Neural cell (in vitro differentiated cells): Measurements from ENCODE around the gene EIF5. TPM values are rescaled to one million over a fixed set of nuclear protein-coding genes. Genes with fewer than 3 reads are reported as not detected.

ENCODE experiments used
- H2AFZ ChIP-seq: fragments of 200-600, 300-800 bp; sonication (generic), shearing (Covaris generic); 2 replicates; pipeline ENCODE4 v1.6.0; 2014; ENCODE audit warnings: low read depth, mild to moderate bottlenecking, antibody characterized with exemption, low read length, moderate library complexity
- H3F3A ChIP-seq: fragments of 200-600 bp; shearing (Covaris generic); 2 replicates; pipeline ENCODE4 v1.6.1; 2016; ENCODE audit warnings: mild to moderate bottlenecking, moderate library complexity, mixed read lengths, antibody characterized with exemption, low read length; ENCODE audit not compliant: insufficient read depth, poor library complexity, severe bottlenecking
- H3K27ac ChIP-seq: fragments of 200-600, 300-800 bp; sonication (generic), shearing (Covaris generic); 2 replicates; pipeline ENCODE4 v1.5.1; 2014; ENCODE audit warnings: mild to moderate bottlenecking, low read length, moderate library complexity
- H3K27me3 ChIP-seq: fragments of 300-800, 200-600 bp; sonication (generic), shearing (Covaris generic); 2 replicates; pipeline ENCODE4 v1.6.0; 2014; ENCODE audit warnings: mild to moderate bottlenecking, low read depth, low read length, moderate library complexity; ENCODE audit not compliant: insufficient read depth
- H3K36me3 ChIP-seq: fragments of 300-800, 200-600 bp; sonication (generic), shearing (Covaris generic); 2 replicates; pipeline ENCODE4 v1.5.1; 2014; ENCODE audit warnings: mild to moderate bottlenecking, antibody characterized with exemption, low read length, moderate library complexity; ENCODE audit not compliant: insufficient read depth
- H3K4me2 ChIP-seq: fragments of 300-800, 200-600 bp; sonication (generic), shearing (Covaris generic); 2 replicates; pipeline ENCODE4 v1.6.0; 2014; ENCODE audit warnings: mild to moderate bottlenecking, low read length
- H3K4me3 ChIP-seq: fragments of 300-800, 200-600 bp; sonication (generic), shearing (Covaris generic); 2 replicates; pipeline ENCODE4 v1.5.1; 2014; ENCODE audit warnings: mild to moderate bottlenecking, low read length, moderate library complexity
- H3K79me2 ChIP-seq: fragments of 200-600 bp; shearing (Covaris generic); replicated peaks from 2 replicates; pipeline ENCODE4 v1.6.0; 2014; ENCODE audit warnings: mild to moderate bottlenecking, low read length, moderate library complexity; ENCODE audit not compliant: insufficient read depth
- H3K9ac ChIP-seq: fragments of 300-800, 200-600 bp; sonication (generic), shearing (Covaris generic); 2 replicates; pipeline ENCODE4 v1.6.1; 2016; ENCODE audit warnings: mild to moderate bottlenecking, low read length, mixed read lengths
- H3K9me2 ChIP-seq: fragments of 200-600 bp; shearing (Covaris generic); 2 replicates; pipeline ENCODE4 v1.6.1; 2016; ENCODE audit warnings: mild to moderate bottlenecking, low read length, mixed read lengths; ENCODE audit not compliant: insufficient read depth
- H3K9me3 ChIP-seq: fragments of 200-600, 300-800 bp; sonication (generic), shearing (Covaris generic); 2 replicates; pipeline ENCODE4 v1.6.1; 2016; ENCODE audit warnings: mild to moderate bottlenecking, mixed run types, low read length, moderate library complexity, mixed read lengths
- H4K20me1 ChIP-seq: fragments of 200-600 bp; shearing (Covaris generic); 2 replicates; pipeline ENCODE4 v1.6.1; 2016; ENCODE audit warnings: mild to moderate bottlenecking, mixed run types; ENCODE audit not compliant: insufficient read depth
- EP300 ChIP-seq: fragments of 450-650 bp; conservative IDR thresholded peaks from 2 replicates; pipeline ENCODE4 v1.6.1; 2014; ENCODE audit warnings: antibody characterized with exemption, mild to moderate bottlenecking, moderate library complexity; ENCODE audit not compliant: poor library complexity, severe bottlenecking
- EZH2 ChIP-seq: fragments of 200-600, 300-800 bp; shearing (Covaris generic), sonication (generic); IDR thresholded peaks from 2 replicates; pipeline ENCODE4 v1.6.1; 2014; ENCODE audit warnings: antibody characterized with exemption, low read length, borderline replicate concordance, mild to moderate bottlenecking; ENCODE audit not compliant: insufficient read depth, poor library complexity, severe bottlenecking
- MXI1 ChIP-seq: fragments of 450-650 bp; conservative IDR thresholded peaks from 2 replicates; pipeline ENCODE4 v1.6.1; 2014; ENCODE audit warnings: antibody characterized with exemption, mild to moderate bottlenecking; ENCODE audit not compliant: poor library complexity, severe bottlenecking
- POLR2AphosphoS5 ChIP-seq: IDR thresholded peaks from 2 replicates; pipeline ENCODE4 v1.6.1; 2012
- RAD21 ChIP-seq: fragments of 450-650 bp; conservative IDR thresholded peaks from 2 replicates; pipeline ENCODE4 v1.6.1; 2014; ENCODE audit warnings: antibody characterized with exemption, mild to moderate bottlenecking, moderate library complexity
- SMC3 ChIP-seq: fragments of 450-650 bp; conservative IDR thresholded peaks from 2 replicates; pipeline ENCODE4 v1.6.1; 2014; ENCODE audit warnings: antibody characterized with exemption, mild to moderate bottlenecking, moderate library complexity; ENCODE audit not compliant: poor library complexity
- TAF1 ChIP-seq: IDR thresholded peaks from 2 replicates; pipeline ENCODE4 v1.6.1; 2012; ENCODE audit warnings: low read depth
- polyA plus RNA-seq: library from polyadenylated mRNA; depleted of rRNA; stranded (reverse); fragments of >200 nt; gene quantifications from 2 replicates; pipeline ENCODE4 v1.2.3, GENCODE V29; 2014
- TF ChIP-seq, protein P1 (sequence below): IDR thresholded peaks from 2 replicates; pipeline ENCODE4 v1.6.1; 2012; ENCODE audit warnings: borderline replicate concordance
- TF ChIP-seq, protein P2 (sequence below): fragments of 450-650 bp; IDR thresholded peaks from 2 replicates; pipeline ENCODE4 v1.5.1; 2014; ENCODE audit warnings: antibody characterized with exemption, mild to moderate bottlenecking, moderate library complexity; ENCODE audit not compliant: poor library complexity, severe bottlenecking

Gene EIF5
- polyA plus RNA-seq, 1 donor from 2014 or later = 188 TPM

DNA sequence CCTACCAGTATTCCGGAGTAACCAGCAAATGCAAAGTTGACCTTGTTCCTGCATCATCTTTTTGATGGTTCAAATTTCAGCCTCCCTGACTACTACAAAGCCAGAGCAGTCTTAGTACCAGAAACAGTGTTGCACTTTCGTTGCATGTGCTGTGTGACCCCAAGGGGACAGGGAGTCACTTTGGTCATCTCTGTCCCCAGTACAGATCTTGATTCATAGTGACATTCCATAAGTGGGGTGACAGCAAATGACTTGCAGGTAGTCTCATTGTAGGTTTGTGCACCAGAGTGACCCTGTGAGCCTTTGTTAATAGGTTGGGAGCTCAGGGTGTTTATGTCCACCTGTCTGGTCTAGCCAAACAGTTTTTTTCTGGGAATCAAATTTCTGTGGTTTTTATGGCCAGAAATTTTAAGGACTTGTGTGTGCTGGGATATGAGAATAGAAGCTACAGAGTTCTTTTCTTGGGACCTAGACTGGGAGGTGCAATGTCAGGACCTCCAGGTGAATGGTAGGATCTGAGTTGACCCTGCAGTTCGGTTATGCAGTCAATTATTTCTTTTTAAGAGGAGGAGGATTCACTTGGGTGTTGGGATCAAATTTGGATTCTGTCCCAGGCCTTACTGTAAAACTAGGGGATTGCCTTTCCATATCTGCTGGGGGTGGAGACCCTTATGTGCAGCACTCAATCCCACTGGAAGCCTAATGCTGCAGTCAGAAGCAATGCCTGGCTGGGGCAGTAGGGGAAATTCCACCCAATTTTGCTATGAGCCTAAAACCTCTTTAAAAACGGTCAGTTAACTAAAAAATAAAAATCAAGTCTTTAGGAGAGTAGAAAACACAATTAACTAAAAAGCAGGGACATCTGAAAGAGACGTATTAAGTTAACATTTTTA is 10.1 kb downstream of the EIF5 start:
- H3K4me2 ChIP-seq = no peak overlapping the region
- TF ChIP-seq POLR2AphosphoS5 (no peak), SMC3 (no peak)
- H3K79me2 ChIP-seq = no peaks in the 10 kb centered on the region
- no peaks in the 10 kb centered on the region for H3K27me3 ChIP-seq
- H3K36me3 ChIP-seq = peaks cover 32% of the 10 kb centered on the region
- no peak overlapping the region for H3K27ac ChIP-seq
- no peaks in the 10 kb centered on the region for H4K20me1 ChIP-seq
- no peaks in the 10 kb centered on the region for H3K9me2 ChIP-seq
- H3K9me3 ChIP-seq = no peaks in the 10 kb centered on the region
- H3F3A ChIP-seq = no peaks in the 10 kb centered on the region
- H3K9ac ChIP-seq = no peak overlapping the region
- H2AFZ ChIP-seq = no peak overlapping the region
- H3K4me3 ChIP-seq = no peak overlapping the region

DNA sequence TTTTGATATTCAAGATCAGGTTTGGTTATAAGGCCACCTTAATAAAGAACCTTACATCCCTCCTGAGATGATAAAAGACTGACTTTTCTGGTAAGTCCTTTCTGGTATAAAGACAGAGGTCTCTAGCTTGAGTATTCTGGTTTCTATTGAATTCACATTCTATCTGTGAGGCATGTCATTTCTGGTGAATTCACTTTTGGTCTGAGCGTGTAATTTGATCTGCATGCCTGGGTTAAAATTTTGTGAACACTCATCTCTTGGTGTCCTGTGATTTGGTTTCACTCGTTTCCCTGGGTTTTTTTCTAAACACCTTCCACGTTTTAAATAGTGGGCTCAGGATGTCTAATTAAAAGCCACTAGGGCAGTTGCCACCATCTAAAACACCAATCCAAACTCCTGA is 12.2 kb downstream of the EIF5 start:
- Histone ChIP-seq H3K4me3 (no peak overlapping the region), H3K4me2 (no peak overlapping the region), H3K27ac (no peak overlapping the region), H3K9me2 (no peaks in the 10 kb centered on the region), H2AFZ (no peak overlapping the region), H3K79me2 (no peaks in the 10 kb centered on the region), H3K9me3 (no peaks in the 10 kb centered on the region), H3K9ac (no peak overlapping the region), H4K20me1 (no peaks in the 10 kb centered on the region), H3K36me3 (peaks cover 17% of the 10 kb centered on the region), H3K27me3 (no peaks in the 10 kb centered on the region), H3F3A (no peaks in the 10 kb centered on the region)
- TF ChIP-seq SMC3 (no peak), EP300 (no peak), MXI1 (no peak), RAD21 (no peak), EZH2 (no peak), TAF1 (no peak), POLR2AphosphoS5 (no peak)
- TF ChIP-seq, protein P1, sequence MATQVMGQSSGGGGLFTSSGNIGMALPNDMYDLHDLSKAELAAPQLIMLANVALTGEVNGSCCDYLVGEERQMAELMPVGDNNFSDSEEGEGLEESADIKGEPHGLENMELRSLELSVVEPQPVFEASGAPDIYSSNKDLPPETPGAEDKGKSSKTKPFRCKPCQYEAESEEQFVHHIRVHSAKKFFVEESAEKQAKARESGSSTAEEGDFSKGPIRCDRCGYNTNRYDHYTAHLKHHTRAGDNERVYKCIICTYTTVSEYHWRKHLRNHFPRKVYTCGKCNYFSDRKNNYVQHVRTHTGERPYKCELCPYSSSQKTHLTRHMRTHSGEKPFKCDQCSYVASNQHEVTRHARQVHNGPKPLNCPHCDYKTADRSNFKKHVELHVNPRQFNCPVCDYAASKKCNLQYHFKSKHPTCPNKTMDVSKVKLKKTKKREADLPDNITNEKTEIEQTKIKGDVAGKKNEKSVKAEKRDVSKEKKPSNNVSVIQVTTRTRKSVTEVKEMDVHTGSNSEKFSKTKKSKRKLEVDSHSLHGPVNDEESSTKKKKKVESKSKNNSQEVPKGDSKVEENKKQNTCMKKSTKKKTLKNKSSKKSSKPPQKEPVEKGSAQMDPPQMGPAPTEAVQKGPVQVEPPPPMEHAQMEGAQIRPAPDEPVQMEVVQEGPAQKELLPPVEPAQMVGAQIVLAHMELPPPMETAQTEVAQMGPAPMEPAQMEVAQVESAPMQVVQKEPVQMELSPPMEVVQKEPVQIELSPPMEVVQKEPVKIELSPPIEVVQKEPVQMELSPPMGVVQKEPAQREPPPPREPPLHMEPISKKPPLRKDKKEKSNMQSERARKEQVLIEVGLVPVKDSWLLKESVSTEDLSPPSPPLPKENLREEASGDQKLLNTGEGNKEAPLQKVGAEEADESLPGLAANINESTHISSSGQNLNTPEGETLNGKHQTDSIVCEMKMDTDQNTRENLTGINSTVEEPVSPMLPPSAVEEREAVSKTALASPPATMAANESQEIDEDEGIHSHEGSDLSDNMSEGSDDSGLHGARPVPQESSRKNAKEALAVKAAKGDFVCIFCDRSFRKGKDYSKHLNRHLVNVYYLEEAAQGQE = no peak
- TF ChIP-seq, protein P2, sequence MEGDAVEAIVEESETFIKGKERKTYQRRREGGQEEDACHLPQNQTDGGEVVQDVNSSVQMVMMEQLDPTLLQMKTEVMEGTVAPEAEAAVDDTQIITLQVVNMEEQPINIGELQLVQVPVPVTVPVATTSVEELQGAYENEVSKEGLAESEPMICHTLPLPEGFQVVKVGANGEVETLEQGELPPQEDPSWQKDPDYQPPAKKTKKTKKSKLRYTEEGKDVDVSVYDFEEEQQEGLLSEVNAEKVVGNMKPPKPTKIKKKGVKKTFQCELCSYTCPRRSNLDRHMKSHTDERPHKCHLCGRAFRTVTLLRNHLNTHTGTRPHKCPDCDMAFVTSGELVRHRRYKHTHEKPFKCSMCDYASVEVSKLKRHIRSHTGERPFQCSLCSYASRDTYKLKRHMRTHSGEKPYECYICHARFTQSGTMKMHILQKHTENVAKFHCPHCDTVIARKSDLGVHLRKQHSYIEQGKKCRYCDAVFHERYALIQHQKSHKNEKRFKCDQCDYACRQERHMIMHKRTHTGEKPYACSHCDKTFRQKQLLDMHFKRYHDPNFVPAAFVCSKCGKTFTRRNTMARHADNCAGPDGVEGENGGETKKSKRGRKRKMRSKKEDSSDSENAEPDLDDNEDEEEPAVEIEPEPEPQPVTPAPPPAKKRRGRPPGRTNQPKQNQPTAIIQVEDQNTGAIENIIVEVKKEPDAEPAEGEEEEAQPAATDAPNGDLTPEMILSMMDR = no peak
